T-helper 2 cell treated with Interferon-gamma antibody and Interleukin-4, amounts not matched to agents 100 ng/mL and 5 ng/mL, for 36 hours (primary cell): ENCODE measurements around the gene PPP1R7. TPM values are rescaled to one million over a fixed set of nuclear protein-coding genes. Genes with fewer than 3 reads are reported as not detected.

Experiments
- intact Hi-C: fragments of 100-400 bp; cut with micrococcal nuclease; formaldehyde crosslinking; loops from one replicate; pipeline ENCODE4 v1.15.1; 2023
- total RNA-seq: library from RNA; stranded (reverse); gene quantifications from 2 replicates; pipeline ENCODE4 v1.2.3, GENCODE V29; 2022

Gene PPP1R7
- total RNA-seq, 1 donor from 2014 or later: 93.6 TPM

GRCh38 chr2:241228081-241228859 is 78.0 kb downstream of the PPP1R7 start:
- intact Hi-C loops: no loop called here

DNA sequence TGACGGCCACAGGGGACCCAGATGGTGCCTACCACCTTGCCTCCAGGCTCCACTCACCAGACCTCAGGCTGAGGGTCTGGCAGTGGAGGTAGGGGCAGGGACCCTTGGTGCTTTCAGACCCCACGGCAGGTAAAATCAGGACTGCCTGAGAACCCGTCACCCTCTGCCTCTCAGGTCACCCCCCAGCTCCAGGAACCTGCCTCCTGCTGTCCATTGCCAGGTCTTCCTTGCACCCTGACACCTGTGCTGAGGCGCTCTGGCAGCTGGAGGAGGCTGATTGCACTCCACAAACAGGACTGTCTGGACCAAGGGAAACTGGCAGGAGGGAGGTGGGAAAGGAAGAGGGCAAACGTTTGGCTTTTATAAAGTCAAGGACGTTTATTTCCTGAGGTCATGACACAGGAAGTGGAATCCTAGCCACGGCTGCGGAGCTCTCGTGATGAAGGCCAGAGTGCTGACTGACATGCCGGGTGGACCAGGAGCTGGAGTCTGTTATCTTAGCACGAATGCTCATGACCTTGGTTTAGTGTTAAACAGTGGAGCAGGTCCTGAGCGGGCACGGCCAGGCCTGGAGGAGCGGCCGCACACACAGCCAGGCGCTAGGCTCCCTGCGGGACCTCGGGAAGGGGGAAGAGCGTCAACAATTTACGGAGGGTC is 78.7 kb downstream of the PPP1R7 start:
- intact Hi-C loops: no loop called here

GRCh38 chr2:241229563-241230401 is 79.5 kb downstream of the PPP1R7 start:
- intact Hi-C loops: no loop called here

- intact Hi-C loops: no loop called here
Observed at GRCh38 chr2:241230435-241230834, 80.2 kb downstream of the PPP1R7 start.

DNA sequence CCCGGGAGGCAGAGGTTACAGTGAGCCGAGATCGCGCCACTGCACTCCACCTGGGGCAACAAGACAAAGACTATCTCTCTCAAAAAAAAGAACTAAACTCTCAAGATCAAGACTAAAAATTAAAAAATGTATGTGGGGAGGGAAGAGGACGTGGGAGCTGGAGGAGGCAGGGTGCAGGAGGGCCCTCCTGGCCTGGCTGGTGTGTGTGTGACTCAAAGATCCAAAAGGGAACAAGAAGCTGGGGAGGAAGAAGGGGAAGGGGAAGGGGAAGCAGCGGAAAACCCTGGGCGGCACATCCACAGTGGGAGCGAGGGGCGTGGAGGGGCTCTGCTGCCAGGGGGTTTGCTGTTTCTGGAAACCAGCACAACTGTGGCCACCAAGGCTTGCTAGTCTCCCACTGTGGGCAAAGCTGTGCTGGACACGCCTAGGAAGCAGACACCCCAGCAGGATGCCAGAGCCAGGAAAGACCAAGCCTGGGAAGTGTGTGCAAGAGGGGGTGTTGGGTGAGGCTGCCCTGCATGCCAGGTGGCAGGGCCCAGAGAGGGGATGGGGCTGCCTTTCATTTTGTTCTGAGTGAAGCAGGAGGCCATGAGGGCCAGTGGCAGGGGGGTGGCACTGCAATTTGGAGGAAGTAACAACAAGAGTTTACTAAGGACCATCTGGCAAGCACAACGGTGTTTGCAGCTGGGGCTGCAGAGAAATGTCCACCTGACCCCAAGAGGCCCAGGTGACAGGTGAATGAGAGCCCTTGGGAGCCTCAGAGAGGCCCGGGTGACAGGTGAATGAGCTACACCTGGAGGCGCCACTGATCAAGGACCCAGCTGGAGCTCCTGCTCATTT is 82.7 kb downstream of the PPP1R7 start:
- intact Hi-C loops: no loop called here

Other genes with a start within 250 kb of the PPP1R7 start
- not detected in 2 replicates for gene CROCC2, start 244.1 kb upstream of the PPP1R7 start, total RNA-seq
- 29.1 and 29.8 TPM in 2 replicates for gene SNED1, start 151.8 kb upstream of the PPP1R7 start, total RNA-seq
- 33.7 and 33.8 TPM in 2 replicates for gene MTERF4, start 48.2 kb upstream of the PPP1R7 start, total RNA-seq
- 66.9 and 70.9 TPM in 2 replicates for gene PASK, start 995 bp upstream of the PPP1R7 start, total RNA-seq
- gene ANO7, start 38.2 kb downstream of the PPP1R7 start, total RNA-seq: 0.32 and 0.52 TPM in 2 replicates
- gene HDLBP, start 165.2 kb downstream of the PPP1R7 start, total RNA-seq: 224 and 240 TPM in 2 replicates
- 202 and 204 TPM in 2 replicates for gene SEPTIN2, start 165.5 kb downstream of the PPP1R7 start, total RNA-seq
- gene FARP2, start 205.8 kb downstream of the PPP1R7 start, total RNA-seq: 23.3 and 23.5 TPM in 2 replicates